DMS 273 (cell line): ENCODE data around the gene LRRC37A3.
"Not testable (repeated sequence)": the region's sequence is repeated elsewhere in the genome, so short reads cannot be mapped to it uniquely, and the experiment has no call there.

ENCODE experiments used
- DNase-seq: peaks from one replicate; lab custom pipeline; 2025; ENCODE audit not compliant: unreplicated experiment; lab: John Stamatoyannopoulos, UW

The LRRC37A3 gene

GRCh38 chr17:64837018-64837761, 82.1 kb downstream of the LRRC37A3 start:
- peak; percentile 89 for DNase-seq

- peak; percentile 35 for DNase-seq
Observed at GRCh38 chr17:64836623-64837017, 82.7 kb downstream of the LRRC37A3 start.

GRCh38 chr17:64834060-64834459, 85.2 kb downstream of the LRRC37A3 start:
- not testable (repeated sequence) for DNase-seq

- DNase-seq = not testable (repeated sequence)
Observed at GRCh38 chr17:64830631-64831040, 88.6 kb downstream of the LRRC37A3 start.

- DNase-seq = not testable (repeated sequence)
Observed at GRCh38 chr17:64829824-64830630, 89.3 kb downstream of the LRRC37A3 start.

- peak; percentile 43 for DNase-seq
Observed at GRCh38 chr17:64829068-64829467, 90.2 kb downstream of the LRRC37A3 start.

- not testable (repeated sequence) for DNase-seq
Observed at GRCh38 chr17:64818904-64819303, 100.4 kb downstream of the LRRC37A3 start.

GRCh38 chr17:64815833-64816198, 103.5 kb downstream of the LRRC37A3 start:
- DNase-seq = not testable (repeated sequence)

GRCh38 chr17:64814993-64815832, 104.1 kb downstream of the LRRC37A3 start:
- not testable (repeated sequence) for DNase-seq

- DNase-seq = not testable (repeated sequence)
Observed at GRCh38 chr17:64808178-64808977, 110.9 kb downstream of the LRRC37A3 start.
